NT2/D1 (cell line): ENCODE results near the gene ZEB1.

Source experiments
- DNase-seq: peaks from one replicate; pipeline ENCODE4 v3.0.0-alpha.2; 2011; ENCODE audit warnings: low read depth, low spot score
- H3K27me3 ChIP-seq: 2 replicates; pipeline ENCODE4 v1.6.0; 2011; ENCODE audit warnings: mild to moderate bottlenecking; ENCODE audit not compliant: insufficient read length, insufficient read depth
- H3K36me3 ChIP-seq: 2 replicates; pipeline ENCODE4 v1.6.1; 2011; ENCODE audit warnings: mild to moderate bottlenecking, low read length, mixed read lengths; ENCODE audit not compliant: insufficient read depth, insufficient read length
- H3K4me1 ChIP-seq: 2 replicates; pipeline ENCODE4 v1.5.1; 2011; ENCODE audit not compliant: insufficient read depth, insufficient read length
- H3K4me3 ChIP-seq: 2 replicates; pipeline ENCODE4 v1.5.1; 2011; ENCODE audit warnings: low read depth; ENCODE audit not compliant: insufficient read length
- H3K9ac ChIP-seq: 2 replicates; pipeline ENCODE4 v1.6.0; 2011; ENCODE audit warnings: low read depth; ENCODE audit not compliant: insufficient read length
- H3K9me3 ChIP-seq: 2 replicates; pipeline ENCODE4 v1.5.1; 2011; ENCODE audit warnings: mild to moderate bottlenecking, low read length; ENCODE audit not compliant: insufficient read depth
- SUZ12 ChIP-seq: IDR thresholded peaks from 2 replicates; pipeline ENCODE4 v1.6.1; 2011; ENCODE audit not compliant: insufficient read length, insufficient read depth; ENCODE audit errors: extremely low read depth
- YY1 ChIP-seq: IDR thresholded peaks from 2 replicates; pipeline ENCODE4 v1.6.1; 2011; ENCODE audit not compliant: insufficient read length, insufficient read depth
- ZNF274 ChIP-seq: IDR thresholded peaks from 2 replicates; pipeline ENCODE4 v1.6.1; 2011; ENCODE audit warnings: mild to moderate bottlenecking, low read depth, low read length

The ZEB1 gene

DNA sequence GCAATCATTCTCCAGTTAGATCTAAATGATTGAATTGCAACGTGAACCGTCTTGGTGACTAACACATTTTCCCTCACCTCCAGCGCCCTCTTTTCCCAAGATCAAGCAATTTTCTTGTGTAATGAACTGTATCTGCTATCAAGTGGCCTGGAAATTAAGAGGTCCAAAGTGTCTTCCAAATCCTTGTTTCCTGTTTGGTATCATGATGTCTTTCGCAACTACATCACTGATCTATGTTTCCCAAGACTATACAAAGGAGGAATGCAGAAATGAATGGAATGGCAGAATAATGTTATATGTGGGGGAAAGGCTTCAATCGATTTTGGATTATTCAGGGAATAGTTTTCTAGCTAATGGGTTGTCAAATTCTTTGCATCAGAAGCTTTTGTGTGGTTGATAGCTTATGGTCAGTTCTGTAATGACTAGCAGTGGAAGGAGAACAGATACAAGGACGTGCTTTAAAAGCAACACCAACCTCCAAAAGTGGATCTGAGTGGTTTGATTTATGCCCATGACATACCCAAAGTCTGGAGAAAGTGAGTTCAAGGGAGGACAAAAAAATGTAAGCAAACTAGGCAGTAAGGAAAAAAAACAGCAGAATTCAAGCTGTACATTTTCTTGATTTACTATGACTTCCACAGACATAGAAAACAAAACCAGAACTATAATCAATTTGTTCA is 14.6 kb upstream of the ZEB1 start:
- H3K9ac ChIP-seq: no peak overlapping the region
- no peaks in the 10 kb centered on the region for H3K4me1 ChIP-seq
- H3K27me3 ChIP-seq: no peaks in the 10 kb centered on the region
- H3K9me3 ChIP-seq: no peaks in the 10 kb centered on the region
- H3K36me3 ChIP-seq: no peaks in the 10 kb centered on the region
- DNase-seq: no peak
- no peak overlapping the region for H3K4me3 ChIP-seq
- TF ChIP-seq ZNF274: no peak
- no peak for TF ChIP-seq YY1
- TF ChIP-seq SUZ12: no peak

DNA sequence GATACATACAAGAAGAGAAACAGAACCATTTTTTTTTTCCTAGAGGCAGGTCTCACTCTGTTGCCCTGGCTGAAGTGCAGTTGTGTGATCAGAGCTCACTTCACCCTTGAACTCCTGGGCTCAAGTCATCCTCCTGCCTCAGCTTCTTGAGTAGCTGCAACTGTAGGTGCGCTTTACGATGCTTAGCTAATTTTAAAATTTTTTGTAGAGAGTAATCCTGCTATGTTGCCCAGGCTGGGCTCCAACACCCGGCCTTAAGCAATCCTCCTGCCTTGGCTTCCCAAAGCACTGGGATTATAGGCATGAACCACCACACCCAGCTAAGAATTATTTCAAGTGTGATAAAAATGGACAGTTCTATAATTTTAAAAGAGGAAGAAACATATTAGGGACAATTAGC is 5.6 kb upstream of the ZEB1 start:
- TF ChIP-seq SUZ12: no peak
- TF ChIP-seq YY1: no peak
- no peak for TF ChIP-seq ZNF274
- H3K9me3 ChIP-seq: no peaks in the 10 kb centered on the region
- DNase-seq: no peak
- H3K27me3 ChIP-seq: no peaks in the 10 kb centered on the region
- H3K9ac ChIP-seq: no peak overlapping the region
- no peaks in the 10 kb centered on the region for H3K4me1 ChIP-seq
- no peaks in the 10 kb centered on the region for H3K36me3 ChIP-seq
- no peak overlapping the region for H3K4me3 ChIP-seq

DNA sequence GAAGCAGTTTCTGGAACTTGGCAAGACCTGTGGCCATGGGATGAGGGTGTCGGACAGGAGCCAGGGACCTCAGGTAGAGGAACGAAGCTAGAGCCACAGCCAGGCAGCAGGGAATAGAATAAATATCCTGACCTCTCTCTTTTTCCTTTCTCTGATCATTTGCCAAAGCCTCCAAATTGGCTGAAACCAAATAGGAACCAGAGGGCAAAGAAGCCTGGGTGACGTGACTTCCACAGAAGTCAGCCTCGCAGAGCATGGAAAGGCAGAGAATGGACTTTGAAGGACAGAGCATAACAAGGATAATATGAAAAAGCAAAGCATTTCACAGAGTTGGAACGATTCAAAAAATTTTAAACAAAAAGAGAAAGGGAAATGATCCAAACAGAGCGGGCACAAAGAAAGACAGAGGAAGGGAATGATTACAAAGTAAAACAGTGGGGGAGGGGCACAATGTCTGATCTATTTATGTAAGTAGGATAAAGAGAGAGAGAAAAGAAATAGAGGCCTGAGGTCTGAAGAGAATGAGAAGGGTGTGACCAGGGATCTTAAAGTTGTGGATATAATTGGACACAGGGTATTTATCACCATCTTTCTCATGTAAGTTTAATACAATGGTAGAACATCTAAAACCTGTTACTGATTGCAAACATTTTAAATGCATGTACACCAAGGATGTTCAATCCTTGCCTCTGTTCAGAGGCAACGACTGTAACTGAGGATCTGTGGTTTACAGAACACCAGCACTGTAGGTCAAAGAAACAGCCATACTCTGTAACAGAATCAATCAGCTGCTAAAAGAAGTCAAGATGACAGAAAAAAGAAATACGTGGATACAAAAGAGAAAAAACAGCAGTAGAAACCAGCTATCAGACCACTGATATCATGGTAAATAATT is 4.5 kb upstream of the ZEB1 start:
- H3K4me1 ChIP-seq: no peaks in the 10 kb centered on the region
- no peaks in the 10 kb centered on the region for H3K27me3 ChIP-seq
- no peak for TF ChIP-seq YY1
- TF ChIP-seq SUZ12: no peak
- no peak for TF ChIP-seq ZNF274
- DNase-seq: no peak
- H3K9me3 ChIP-seq: no peaks in the 10 kb centered on the region
- H3K36me3 ChIP-seq: no peaks in the 10 kb centered on the region
- H3K9ac ChIP-seq: no peak overlapping the region
- H3K4me3 ChIP-seq: no peak overlapping the region

DNA sequence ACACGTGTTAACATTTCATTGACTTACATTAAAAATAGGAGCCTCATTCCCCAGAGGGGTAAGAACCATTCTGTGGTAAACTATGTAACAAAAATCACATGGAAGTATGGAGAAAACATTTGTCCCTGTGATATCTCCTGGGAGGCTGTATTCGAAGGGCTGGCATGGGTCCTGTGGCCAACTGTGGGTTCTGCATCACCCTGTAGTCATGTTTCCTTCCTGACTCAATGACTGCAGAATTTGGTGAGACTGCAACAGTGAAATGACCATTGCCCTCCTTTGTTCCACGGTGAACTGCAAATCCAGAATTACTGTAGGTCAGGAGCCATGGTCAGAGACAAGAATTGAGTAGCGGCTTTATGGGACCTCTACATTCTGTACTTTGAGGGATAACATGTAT is 3.6 kb upstream of the ZEB1 start:
- DNase-seq: no peak
- Histone ChIP-seq H3K36me3 (no peaks in the 10 kb centered on the region), H3K4me3 (no peak overlapping the region), H3K27me3 (no peaks in the 10 kb centered on the region), H3K9me3 (no peaks in the 10 kb centered on the region), H3K4me1 (no peaks in the 10 kb centered on the region), H3K9ac (no peak overlapping the region)
- TF ChIP-seq SUZ12: no peak
- no peak for TF ChIP-seq YY1
- TF ChIP-seq ZNF274: no peak

DNA sequence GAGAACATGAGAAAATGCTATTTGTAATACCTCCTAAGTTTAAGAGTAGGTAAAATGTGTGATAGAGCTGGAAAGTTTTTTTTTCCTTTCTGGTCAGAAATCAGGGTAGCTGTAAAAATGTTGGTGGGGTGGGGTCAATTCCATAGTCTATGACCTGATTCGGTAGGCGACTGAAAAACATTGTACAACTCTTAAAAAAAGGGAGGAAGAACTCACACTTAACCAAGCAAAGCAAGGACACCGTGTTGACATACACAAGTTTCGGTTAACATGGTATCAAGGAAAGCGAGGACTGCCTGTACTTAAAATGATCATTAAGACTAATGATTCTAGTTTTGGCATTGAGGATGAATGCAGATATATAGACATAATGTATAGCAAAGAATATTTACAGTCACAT is 1.8 kb upstream of the ZEB1 start:
- H3K9me3 ChIP-seq: no peaks in the 10 kb centered on the region
- DNase-seq: no peak
- TF ChIP-seq SUZ12 (no peak), YY1 (no peak), ZNF274 (no peak)
- H3K27me3 ChIP-seq: peaks cover 11% of the 10 kb centered on the region
- H3K4me3 ChIP-seq: no peak overlapping the region
- H3K36me3 ChIP-seq: no peaks in the 10 kb centered on the region
- H3K9ac ChIP-seq: no peak overlapping the region
- H3K4me1 ChIP-seq: no peaks in the 10 kb centered on the region

DNA sequence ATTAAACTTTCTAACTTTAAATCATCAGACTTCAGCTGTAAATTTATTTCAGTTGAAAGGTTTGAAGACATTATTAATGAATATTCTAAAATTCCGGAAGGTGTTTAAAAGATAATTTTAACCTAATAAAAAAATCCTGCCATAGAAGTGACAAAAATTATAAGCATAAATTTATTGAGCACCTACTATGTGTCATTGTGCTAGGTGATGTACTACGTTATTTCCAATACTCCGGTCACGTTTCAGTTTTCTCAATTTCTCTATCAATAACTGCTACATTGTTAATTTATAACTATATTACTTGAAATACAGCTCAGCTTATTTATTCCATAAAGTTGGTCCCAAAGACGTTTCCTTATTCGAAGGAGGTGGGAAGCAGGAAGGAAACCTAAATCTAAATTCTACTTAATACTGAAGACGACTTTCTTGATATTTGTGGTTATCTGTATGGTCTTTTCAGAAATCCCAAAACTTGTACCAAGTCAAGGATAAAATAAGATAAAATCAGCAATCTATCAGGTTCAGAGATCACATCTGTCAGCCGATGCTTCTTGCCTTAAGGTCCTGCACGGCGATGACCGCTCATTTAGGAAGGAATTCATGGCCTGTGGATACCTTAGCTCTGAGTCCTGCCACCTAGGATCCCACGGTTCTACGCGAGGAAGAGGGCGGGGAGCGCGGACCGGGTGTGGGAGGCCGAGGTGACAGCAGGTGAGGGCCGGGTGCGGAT is 1.2 kb upstream of the ZEB1 start:
- no peak for DNase-seq
- Histone ChIP-seq H3K9me3 (no peaks in the 10 kb centered on the region), H3K27me3 (peaks cover 17% of the 10 kb centered on the region), H3K4me1 (no peaks in the 10 kb centered on the region), H3K36me3 (no peaks in the 10 kb centered on the region), H3K9ac (peak overlapping the region; percentile 81), H3K4me3 (peak overlapping the region; percentile 84)
- TF ChIP-seq SUZ12: no peak
- no peak for TF ChIP-seq ZNF274
- no peak for TF ChIP-seq YY1

DNA sequence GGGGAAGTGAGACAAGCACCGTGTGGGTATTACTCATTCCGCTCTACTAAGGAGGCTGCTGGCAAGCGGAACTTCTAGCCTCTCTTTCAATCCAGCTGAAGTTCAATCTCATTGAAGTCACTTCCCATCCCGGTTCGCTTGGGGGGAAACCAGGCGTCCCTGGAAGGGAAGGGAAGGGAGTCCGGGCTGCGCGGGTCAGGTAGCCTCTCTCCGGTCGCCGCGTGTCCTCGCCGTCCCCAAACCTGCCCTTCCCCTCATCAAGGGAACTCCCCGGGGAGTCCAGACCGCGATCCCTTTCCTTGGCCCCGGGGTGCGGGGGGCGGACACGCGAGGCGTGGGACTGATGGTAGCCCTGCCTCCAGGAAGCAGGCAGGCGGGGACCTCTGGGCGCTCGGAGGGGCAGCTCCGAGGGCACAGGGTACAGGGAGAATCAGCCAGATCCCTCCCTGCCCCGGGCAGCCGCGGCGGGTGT is 598 bp upstream of the ZEB1 start:
- H3K9me3 ChIP-seq: no peaks in the 10 kb centered on the region
- H3K9ac ChIP-seq: peak overlapping the region; percentile 81
- peak overlapping the region; percentile 84 for H3K4me3 ChIP-seq
- TF ChIP-seq ZNF274 (no peak), SUZ12 (no peak), YY1 (no peak)
- DNase-seq: no peak
- H3K36me3 ChIP-seq: no peaks in the 10 kb centered on the region
- peaks cover 19% of the 10 kb centered on the region for H3K27me3 ChIP-seq
- H3K4me1 ChIP-seq: no peaks in the 10 kb centered on the region
